ENCODE data around the gene AK4. TPM values are rescaled to one million over a fixed set of nuclear protein-coding genes. Genes with fewer than 3 reads are reported as not detected.

Gene AK4
- total RNA-seq, 1 donor, result 0.86 TPM

DNA sequence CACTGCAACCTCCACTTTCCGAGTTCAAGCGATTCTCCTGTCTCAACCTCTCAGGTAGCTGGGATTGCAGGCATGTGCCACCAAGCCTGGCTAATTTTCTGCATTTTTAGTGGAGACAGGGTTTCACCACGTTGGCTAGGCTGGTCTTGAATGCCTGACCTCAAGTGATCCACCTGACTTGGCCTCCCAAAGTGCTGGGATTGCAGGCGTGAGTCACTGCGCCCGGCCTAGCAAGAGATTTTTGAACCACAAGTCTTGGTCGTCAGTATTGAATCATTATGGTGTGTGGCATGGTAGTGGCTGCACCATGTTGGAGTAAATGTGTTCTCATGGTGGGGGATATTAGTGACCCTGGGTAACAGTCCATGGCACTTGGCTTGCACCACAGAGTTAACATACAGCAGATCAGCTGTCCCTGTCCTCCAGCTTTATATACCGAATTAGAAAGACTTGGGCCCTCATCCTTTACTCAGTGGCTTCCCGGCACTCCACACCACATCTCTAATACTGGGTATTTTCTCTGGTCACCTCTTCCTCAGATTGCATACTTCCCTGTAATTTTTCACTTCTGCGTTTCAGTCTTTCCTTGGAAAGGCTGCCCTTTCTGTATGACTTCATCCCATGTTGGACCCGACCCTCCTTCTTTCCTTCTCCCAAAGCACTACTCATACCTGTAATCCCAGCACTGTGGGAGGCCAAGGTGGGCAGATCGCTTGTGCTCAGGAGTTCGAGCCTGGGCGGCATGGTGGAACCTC, 25.1 kb downstream of the AK4 start:
- DNase-seq (ENCODE audit: low read depth), result no peak
- H3K4me3 ChIP-seq (ENCODE audit: low read depth, low read length), result no peak overlapping the region
- TF ChIP-seq, protein P1, sequence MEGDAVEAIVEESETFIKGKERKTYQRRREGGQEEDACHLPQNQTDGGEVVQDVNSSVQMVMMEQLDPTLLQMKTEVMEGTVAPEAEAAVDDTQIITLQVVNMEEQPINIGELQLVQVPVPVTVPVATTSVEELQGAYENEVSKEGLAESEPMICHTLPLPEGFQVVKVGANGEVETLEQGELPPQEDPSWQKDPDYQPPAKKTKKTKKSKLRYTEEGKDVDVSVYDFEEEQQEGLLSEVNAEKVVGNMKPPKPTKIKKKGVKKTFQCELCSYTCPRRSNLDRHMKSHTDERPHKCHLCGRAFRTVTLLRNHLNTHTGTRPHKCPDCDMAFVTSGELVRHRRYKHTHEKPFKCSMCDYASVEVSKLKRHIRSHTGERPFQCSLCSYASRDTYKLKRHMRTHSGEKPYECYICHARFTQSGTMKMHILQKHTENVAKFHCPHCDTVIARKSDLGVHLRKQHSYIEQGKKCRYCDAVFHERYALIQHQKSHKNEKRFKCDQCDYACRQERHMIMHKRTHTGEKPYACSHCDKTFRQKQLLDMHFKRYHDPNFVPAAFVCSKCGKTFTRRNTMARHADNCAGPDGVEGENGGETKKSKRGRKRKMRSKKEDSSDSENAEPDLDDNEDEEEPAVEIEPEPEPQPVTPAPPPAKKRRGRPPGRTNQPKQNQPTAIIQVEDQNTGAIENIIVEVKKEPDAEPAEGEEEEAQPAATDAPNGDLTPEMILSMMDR (IDR thresholded peaks at IDR 0.05; ENCODE audit: insufficient read depth, low read depth, low read length), result no peak

DNA sequence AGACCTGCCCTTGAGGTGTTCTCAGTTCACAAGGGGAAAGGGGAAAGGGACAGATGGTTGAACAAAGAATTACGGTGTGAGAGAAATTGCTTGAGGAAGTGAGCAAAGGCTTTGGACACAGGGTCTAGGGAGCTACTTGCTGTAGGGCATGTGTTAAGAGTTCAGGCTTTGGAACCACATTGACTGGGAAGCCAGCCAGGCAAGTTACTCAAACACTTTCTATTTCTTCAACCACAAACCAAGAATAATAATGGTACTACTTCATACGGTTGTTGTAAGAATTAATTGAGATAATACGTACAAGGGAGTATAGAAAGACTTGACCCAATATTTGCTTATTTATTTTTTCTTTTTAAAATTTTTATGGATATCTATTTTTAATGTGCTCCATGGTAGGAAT, 26.6 kb downstream of the AK4 start:
- no peak overlapping the region for H3K4me3 ChIP-seq (ENCODE audit: low read depth, low read length)
- TF ChIP-seq, protein P1 (IDR thresholded peaks at IDR 0.05; ENCODE audit: insufficient read depth, low read depth, low read length), result no peak
- DNase-seq (ENCODE audit: low read depth), result peak; percentile 89

- TF ChIP-seq, protein P1 (IDR thresholded peaks at IDR 0.05; ENCODE audit: insufficient read depth, low read depth, low read length), result no peak
- no peak overlapping the region for H3K4me3 ChIP-seq (ENCODE audit: low read depth, low read length)
- DNase-seq (ENCODE audit: low read depth), result peak; percentile 23
Measured at GRCh38 chr1:65175171-65176055, 27.4 kb downstream of the AK4 start.

DNA sequence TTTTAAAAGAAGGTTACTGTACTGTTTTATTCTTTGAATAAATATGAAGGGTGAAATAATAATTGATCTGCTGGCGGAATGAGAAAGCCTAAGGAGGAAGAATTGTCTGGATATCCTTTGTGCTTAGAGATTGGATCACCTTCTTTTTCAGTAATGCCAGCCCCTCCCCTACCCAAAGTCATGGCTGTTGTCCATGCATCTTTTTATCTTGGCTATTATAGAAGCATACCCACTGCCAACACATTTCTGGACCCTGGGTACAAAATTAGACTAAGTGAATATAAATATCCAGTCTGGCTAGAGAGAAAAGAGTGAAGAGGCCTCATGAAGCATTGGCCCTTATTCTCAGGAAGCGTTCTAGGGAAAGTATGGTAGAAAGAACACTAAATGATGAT, 28.1 kb downstream of the AK4 start:
- no peak overlapping the region for H3K4me3 ChIP-seq (ENCODE audit: low read depth, low read length)
- DNase-seq (ENCODE audit: low read depth), result no peak
- TF ChIP-seq, protein P1 (IDR thresholded peaks at IDR 0.05; ENCODE audit: insufficient read depth, low read depth, low read length), result no peak

- TF ChIP-seq, protein P1 (IDR thresholded peaks at IDR 0.05; ENCODE audit: insufficient read depth, low read depth, low read length), result no peak
- no peak overlapping the region for H3K4me3 ChIP-seq (ENCODE audit: low read depth, low read length)
- no peak for DNase-seq (ENCODE audit: low read depth)
Measured at GRCh38 chr1:65176591-65176990, 28.6 kb downstream of the AK4 start.

GRCh38 chr1:65177457-65177856, 29.5 kb downstream of the AK4 start:
- TF ChIP-seq, protein P1 (IDR thresholded peaks at IDR 0.05; ENCODE audit: insufficient read depth, low read depth, low read length), result no peak
- no peak overlapping the region for H3K4me3 ChIP-seq (ENCODE audit: low read depth, low read length)
- DNase-seq (ENCODE audit: low read depth), result peak; percentile 34

Measured in fibroblast of villous mesenchyme (primary cell).